Hepatocyte (in vitro differentiated cells): ENCODE data around the gene VPS13D. TPM values are rescaled to one million over a fixed set of nuclear protein-coding genes. Genes with fewer than 3 reads are reported as not detected.

Source experiments
- DNase-seq: peaks from one replicate; pipeline ENCODE4 v3.0.0-alpha.2; 2016; ENCODE audit warnings: low spot score
- H2AFZ ChIP-seq: fragments of 200-600 bp; sonication (generic); 2 replicates; pipeline ENCODE4 v1.6.0; 2016; ENCODE audit warnings: antibody characterized with exemption, mild to moderate bottlenecking
- H3K27ac ChIP-seq: fragments of 200-600 bp; sonication (generic); 2 replicates; pipeline ENCODE4 v1.5.1; 2016; ENCODE audit warnings: mild to moderate bottlenecking
- H3K27me3 ChIP-seq: fragments of 200-600 bp; sonication (generic); 2 replicates; pipeline ENCODE4 v1.6.1; 2016
- H3K36me3 ChIP-seq: fragments of 200-600 bp; sonication (generic); replicated peaks from 2 replicates; pipeline ENCODE4 v1.5.1; 2016; ENCODE audit warnings: low read depth; ENCODE audit not compliant: insufficient read depth
- H3K4me1 ChIP-seq: fragments of 200-600 bp; sonication (generic); 2 replicates; pipeline ENCODE4 v1.5.1; 2016; ENCODE audit warnings: mild to moderate bottlenecking, moderate library complexity; ENCODE audit not compliant: insufficient read depth
- H3K4me2 ChIP-seq: fragments of 200-600 bp; sonication (generic); 2 replicates; pipeline ENCODE4 v1.6.0; 2016
- H3K4me3 ChIP-seq: fragments of 200-600 bp; sonication (generic); 2 replicates; pipeline ENCODE4 v1.5.1; 2016; ENCODE audit warnings: mild to moderate bottlenecking
- H3K79me2 ChIP-seq: fragments of 200-600 bp; sonication (generic); 2 replicates; pipeline ENCODE4 v1.6.0; 2017; ENCODE audit warnings: mild to moderate bottlenecking
- H3K9me2 ChIP-seq: fragments of 200-600 bp; sonication (generic); replicated peaks from 2 replicates; pipeline ENCODE4 v1.6.0; 2017; ENCODE audit warnings: mild to moderate bottlenecking; ENCODE audit not compliant: insufficient read depth
- H3K9me3 ChIP-seq: fragments of 200-600 bp; sonication (generic); 2 replicates; pipeline ENCODE4 v1.5.1; 2016; ENCODE audit warnings: low read depth, mild to moderate bottlenecking
- H4K20me1 ChIP-seq: fragments of 200-600 bp; sonication (generic); 2 replicates; pipeline ENCODE4 v1.6.0; 2016; ENCODE audit warnings: mild to moderate bottlenecking; ENCODE audit not compliant: insufficient read depth, poor library complexity, severe bottlenecking
- CTCF ChIP-seq: fragments of 200-600 bp; sonication (generic); IDR thresholded peaks from 2 replicates; pipeline ENCODE4 v1.5.1; 2016; ENCODE audit warnings: antibody characterized with exemption, mild to moderate bottlenecking; ENCODE audit not compliant: poor library complexity
- EZH2 ChIP-seq: fragments of 200-600 bp; sonication (generic); IDR thresholded peaks from 2 replicates; pipeline ENCODE4 v1.6.1; 2016; ENCODE audit warnings: antibody characterized with exemption, mild to moderate bottlenecking, borderline replicate concordance
- EZH2phosphoT487 ChIP-seq: fragments of 200-600 bp; sonication (generic); IDR thresholded peaks from one replicate; pipeline ENCODE4 v1.6.1; 2018; ENCODE audit warnings: antibody characterized with exemption, mild to moderate bottlenecking, low read depth, moderate library complexity; ENCODE audit not compliant: unreplicated experiment, severe bottlenecking
- WGBS: methylation state at CpG from one replicate; pipeline ENCODE4 v1.1.6; 2016; ENCODE audit warnings: low lambda C conversion rate; ENCODE audit errors: missing lambda C conversion rate; 5-methylcytosine and 5-hydroxymethylcytosine counted together
- polyA plus RNA-seq: library from polyadenylated mRNA; unstranded; fragments of >200 nt; fragmentation: Nextera tagmentation; extraction: Ambion mirVana; gene quantifications from 2 replicates; pipeline ENCODE4 v1.2.1, GENCODE V29; 2016
- total RNA-seq: library from RNA; depleted of rRNA; stranded (reverse); fragments of >200 nt; gene quantifications from 2 replicates; pipeline ENCODE4 v1.2.3, GENCODE V29; 2014

Gene VPS13D
- total and polyA plus RNA-seq, 2 experiments from 2014 or later = 7.3 to 32.2 TPM

GRCh38 chr1:12397462-12398450, 167.9 kb downstream of the VPS13D start:
- no peaks in the 10 kb centered on the region for H4K20me1 ChIP-seq
- H3K4me2 ChIP-seq = no peak overlapping the region
- no peaks in the 10 kb centered on the region for H3K27me3 ChIP-seq
- H3K4me1 ChIP-seq = peaks cover 21% of the 10 kb centered on the region
- H3K36me3 ChIP-seq = no peaks in the 10 kb centered on the region
- TF ChIP-seq EZH2phosphoT487 (no peak), CTCF (no peak), EZH2 (no peak)
- no peak overlapping the region for H3K27ac ChIP-seq
- WGBS = 87% methylated on average over 7 of the region's 7 CpGs
- no peaks in the 10 kb centered on the region for H3K9me3 ChIP-seq
- no peaks in the 10 kb centered on the region for H3K9me2 ChIP-seq
- H3K79me2 ChIP-seq = no peaks in the 10 kb centered on the region
- no peak overlapping the region for H3K4me3 ChIP-seq
- no peak overlapping the region for H2AFZ ChIP-seq
- no peak for DNase-seq

- H3K27ac ChIP-seq = no peak overlapping the region
- WGBS = 68% methylated on average over 6 of the region's 6 CpGs
- peaks cover 21% of the 10 kb centered on the region for H3K4me1 ChIP-seq
- H3K27me3 ChIP-seq = no peaks in the 10 kb centered on the region
- DNase-seq = no peak
- H3K79me2 ChIP-seq = no peaks in the 10 kb centered on the region
- no peak overlapping the region for H2AFZ ChIP-seq
- TF ChIP-seq CTCF = no peak
- no peak for TF ChIP-seq EZH2
- no peak for TF ChIP-seq EZH2phosphoT487
- H3K9me3 ChIP-seq = no peaks in the 10 kb centered on the region
- no peaks in the 10 kb centered on the region for H4K20me1 ChIP-seq
- no peak overlapping the region for H3K4me2 ChIP-seq
- no peak overlapping the region for H3K4me3 ChIP-seq
- no peaks in the 10 kb centered on the region for H3K9me2 ChIP-seq
- no peaks in the 10 kb centered on the region for H3K36me3 ChIP-seq
These were observed 168.6 kb downstream of the VPS13D start for GRCh38 chr1:12398479-12398878.

GRCh38 chr1:12400027-12400693, 170.3 kb downstream of the VPS13D start:
- Histone ChIP-seq H3K36me3 (no peaks in the 10 kb centered on the region), H3K27me3 (no peaks in the 10 kb centered on the region), H3K4me2 (no peak overlapping the region), H3K4me1 (peaks cover 30% of the 10 kb centered on the region), H3K27ac (no peak overlapping the region), H3K9me2 (no peaks in the 10 kb centered on the region), H2AFZ (no peak overlapping the region), H3K4me3 (no peak overlapping the region), H4K20me1 (no peaks in the 10 kb centered on the region), H3K9me3 (no peaks in the 10 kb centered on the region), H3K79me2 (no peaks in the 10 kb centered on the region)
- DNase-seq = no peak
- TF ChIP-seq EZH2 = no peak
- TF ChIP-seq EZH2phosphoT487 = no peak
- no peak for TF ChIP-seq CTCF
- 93% methylated on average over 10 of the region's 10 CpGs for WGBS
